PFSK-1 (cell line): ENCODE results near the gene ZDHHC17.

Experiments used
- POLR2AphosphoS5 ChIP-seq: IDR thresholded peaks from 2 replicates; pipeline ENCODE4 v1.6.1; 2012; ENCODE audit warnings: low read depth, mild to moderate bottlenecking, control low read depth, low read length, moderate library complexity
- SIN3A ChIP-seq: IDR thresholded peaks from 2 replicates; pipeline ENCODE4 v1.6.1; 2012; ENCODE audit warnings: mild to moderate bottlenecking, low read length, moderate library complexity, borderline replicate concordance; ENCODE audit not compliant: insufficient read depth
- TAF1 ChIP-seq: IDR thresholded peaks from 2 replicates; pipeline ENCODE4 v1.6.1; 2012; ENCODE audit warnings: low read length, control low read depth, borderline replicate concordance; ENCODE audit not compliant: insufficient read depth

DNA sequence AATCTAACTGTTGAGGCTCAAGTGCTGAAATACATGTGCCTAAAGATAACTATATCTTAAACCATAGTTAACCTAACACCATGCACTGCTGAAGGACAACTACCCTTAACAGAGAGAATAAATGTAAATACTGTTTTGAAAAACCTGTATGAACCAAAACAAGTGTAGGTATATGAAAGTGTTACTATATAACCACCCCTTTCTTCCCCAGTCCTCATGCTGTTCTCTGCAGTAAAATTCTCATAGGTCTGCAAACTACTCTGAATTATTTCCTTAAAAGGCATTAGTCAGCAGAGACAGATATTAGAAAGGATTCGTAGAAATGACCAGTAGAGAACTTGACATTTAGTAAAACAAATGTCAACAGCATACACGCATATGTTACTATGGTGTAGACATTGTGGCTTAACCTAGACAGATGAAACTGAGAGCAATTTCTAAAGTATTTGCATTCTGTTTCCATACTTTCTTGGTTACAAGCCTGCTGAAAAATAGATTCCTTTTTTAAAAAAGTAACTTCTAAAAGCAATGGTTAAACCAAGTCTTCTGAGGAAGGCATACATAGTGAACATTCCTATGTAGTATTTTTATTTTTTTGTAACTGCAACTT lies 101.0 kb downstream of the ZDHHC17 start:
- no peak for TF ChIP-seq SIN3A
- no peak for TF ChIP-seq POLR2AphosphoS5
- no peak for TF ChIP-seq TAF1
